ENCODE results near the gene SLC5A5. TPM values are rescaled to one million over a fixed set of nuclear protein-coding genes. Genes with fewer than 3 reads are reported as not detected.

The SLC5A5 gene
- total RNA-seq, 1 donor from 2014 or later = not detected

DNA sequence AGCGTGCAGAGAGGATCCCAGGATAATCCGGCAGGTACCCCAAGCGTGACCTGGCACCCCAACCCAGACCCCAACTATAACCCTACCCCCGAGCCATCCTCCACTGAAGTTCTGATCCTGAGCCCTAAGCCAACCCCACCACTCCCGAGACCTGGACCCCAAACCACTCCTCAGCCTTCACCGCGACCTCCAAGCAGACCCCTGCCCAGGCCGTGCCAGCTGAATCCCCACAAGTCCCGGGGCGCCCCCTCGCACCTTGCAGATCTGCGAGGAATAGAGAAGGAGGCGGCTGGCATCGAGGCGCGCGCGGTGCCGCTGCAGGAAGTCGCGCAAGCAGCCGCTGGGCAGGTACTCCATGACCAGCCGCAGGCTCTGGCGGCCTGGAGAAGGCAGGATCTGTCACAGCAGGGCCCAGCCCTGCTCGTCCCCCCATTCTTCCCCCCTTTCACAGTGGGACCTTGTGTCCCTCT is 40.3 kb upstream of the SLC5A5 start:
- Mint-ChIP-seq H3K36me3 (ENCODE audit: unreplicated experiment) (no peaks in the 10 kb centered on the region), H3K4me3 (ENCODE audit: unreplicated experiment) (no peak overlapping the region), H3K9me3 (ENCODE audit: unreplicated experiment) (no peaks in the 10 kb centered on the region), H3K4me1 (ENCODE audit: unreplicated experiment) (peaks cover 10% of the 10 kb centered on the region), H3K27me3 (ENCODE audit: unreplicated experiment) (peaks cover 12% of the 10 kb centered on the region), H3K27ac (ENCODE audit: unreplicated experiment) (no peak overlapping the region)
- no peak for TF ChIP-seq CTCF (IDR thresholded peaks at IDR 0.05)
- DNase-seq (ENCODE audit: extremely low spot score, unreplicated experiment) = no peak

GRCh38 chr19:17832443-17833208 is 39.1 kb upstream of the SLC5A5 start:
- H3K27ac Mint-ChIP-seq (ENCODE audit: unreplicated experiment) = no peak overlapping the region
- no peaks in the 10 kb centered on the region for H3K9me3 Mint-ChIP-seq (ENCODE audit: unreplicated experiment)
- DNase-seq (ENCODE audit: extremely low spot score, unreplicated experiment) = no peak
- peaks cover 10% of the 10 kb centered on the region for H3K4me1 Mint-ChIP-seq (ENCODE audit: unreplicated experiment)
- peaks cover 12% of the 10 kb centered on the region for H3K27me3 Mint-ChIP-seq (ENCODE audit: unreplicated experiment)
- no peaks in the 10 kb centered on the region for H3K36me3 Mint-ChIP-seq (ENCODE audit: unreplicated experiment)
- no peak overlapping the region for H3K4me3 Mint-ChIP-seq (ENCODE audit: unreplicated experiment)
- no peak for TF ChIP-seq CTCF (IDR thresholded peaks at IDR 0.05)

- H3K4me3 Mint-ChIP-seq (ENCODE audit: unreplicated experiment) = no peak overlapping the region
- peaks cover 14% of the 10 kb centered on the region for H3K27me3 Mint-ChIP-seq (ENCODE audit: unreplicated experiment)
- no peak for DNase-seq (ENCODE audit: extremely low spot score, unreplicated experiment)
- no peaks in the 10 kb centered on the region for H3K9me3 Mint-ChIP-seq (ENCODE audit: unreplicated experiment)
- TF ChIP-seq CTCF (IDR thresholded peaks at IDR 0.05) = no peak
- peaks cover 10% of the 10 kb centered on the region for H3K4me1 Mint-ChIP-seq (ENCODE audit: unreplicated experiment)
- no peak overlapping the region for H3K27ac Mint-ChIP-seq (ENCODE audit: unreplicated experiment)
- H3K36me3 Mint-ChIP-seq (ENCODE audit: unreplicated experiment) = no peaks in the 10 kb centered on the region
Measured at GRCh38 chr19:17834350-17835181, 37.2 kb upstream of the SLC5A5 start.

- DNase-seq (ENCODE audit: extremely low spot score, unreplicated experiment) = no peak
- H3K27ac Mint-ChIP-seq (ENCODE audit: unreplicated experiment) = no peak overlapping the region
- H3K4me1 Mint-ChIP-seq (ENCODE audit: unreplicated experiment) = peaks cover 8% of the 10 kb centered on the region
- TF ChIP-seq CTCF (IDR thresholded peaks at IDR 0.05) = no peak
- H3K27me3 Mint-ChIP-seq (ENCODE audit: unreplicated experiment) = peaks cover 16% of the 10 kb centered on the region
- no peaks in the 10 kb centered on the region for H3K36me3 Mint-ChIP-seq (ENCODE audit: unreplicated experiment)
- H3K4me3 Mint-ChIP-seq (ENCODE audit: unreplicated experiment) = no peak overlapping the region
- no peaks in the 10 kb centered on the region for H3K9me3 Mint-ChIP-seq (ENCODE audit: unreplicated experiment)
Measured at GRCh38 chr19:17835182-17836006, 36.4 kb upstream of the SLC5A5 start.

Measured in osteocyte (in vitro differentiated cells).